Nephron progenitor cell (in vitro differentiated cells): ENCODE data around the gene SPARC.

Experiments used
- DNase-seq: peaks from one replicate; pipeline ENCODE4 v3.0.0; 2021
- H3K27ac Mint-ChIP-seq: 2 replicates; pipeline ENCODE4 v1.8.0; 2021; ENCODE audit warnings: mild to moderate bottlenecking, moderate library complexity, mixed read lengths
- H3K27me3 Mint-ChIP-seq: 2 replicates; pipeline ENCODE4 v1.8.0; 2021; ENCODE audit warnings: mild to moderate bottlenecking, low read depth, mixed read lengths; ENCODE audit not compliant: poor library complexity
- H3K36me3 Mint-ChIP-seq: 2 replicates; pipeline ENCODE4 v1.8.0; 2021; ENCODE audit warnings: low read depth, mixed read lengths
- H3K4me1 Mint-ChIP-seq: 2 replicates; pipeline ENCODE4 v1.8.0; 2021; ENCODE audit warnings: mixed read lengths
- H3K4me3 Mint-ChIP-seq: 2 replicates; pipeline ENCODE4 v1.8.0; 2021; ENCODE audit warnings: mild to moderate bottlenecking, moderate library complexity, mixed read lengths
- H3K9me3 Mint-ChIP-seq: 2 replicates; pipeline ENCODE4 v1.8.0; 2021; ENCODE audit warnings: mild to moderate bottlenecking, moderate library complexity, mixed read lengths
- CTCF ChIP-seq: fragments of 200-600 bp; sonication (generic); IDR thresholded peaks from 2 replicates; pipeline ENCODE4 v1.5.0; 2021; ENCODE audit warnings: antibody characterized with exemption

Gene SPARC

GRCh38 chr5:151672516-151672915 is 14.2 kb downstream of the SPARC start:
- TF ChIP-seq CTCF = no peak
- Mint-ChIP-seq H3K4me1 (peaks cover 59% of the 10 kb centered on the region), H3K36me3 (peaks cover 88% of the 10 kb centered on the region), H3K27ac (no peak overlapping the region), H3K9me3 (no peaks in the 10 kb centered on the region), H3K27me3 (no peaks in the 10 kb centered on the region), H3K4me3 (no peak overlapping the region)
- no peak for DNase-seq

GRCh38 chr5:151671950-151672349 is 14.8 kb downstream of the SPARC start:
- no peak for DNase-seq
- no peak overlapping the region for H3K4me3 Mint-ChIP-seq
- peaks cover 94% of the 10 kb centered on the region for H3K36me3 Mint-ChIP-seq
- no peaks in the 10 kb centered on the region for H3K9me3 Mint-ChIP-seq
- peak overlapping the region; percentile 83 for H3K27ac Mint-ChIP-seq
- peaks cover 53% of the 10 kb centered on the region for H3K4me1 Mint-ChIP-seq
- H3K27me3 Mint-ChIP-seq = no peaks in the 10 kb centered on the region
- TF ChIP-seq CTCF = no peak

- H3K36me3 Mint-ChIP-seq = peaks cover 95% of the 10 kb centered on the region
- H3K9me3 Mint-ChIP-seq = no peaks in the 10 kb centered on the region
- TF ChIP-seq CTCF = no peak
- H3K27me3 Mint-ChIP-seq = no peaks in the 10 kb centered on the region
- H3K4me1 Mint-ChIP-seq = peaks cover 45% of the 10 kb centered on the region
- peak overlapping the region; percentile 97 for H3K27ac Mint-ChIP-seq
- DNase-seq = no peak
- H3K4me3 Mint-ChIP-seq = no peak overlapping the region
These were observed 15.6 kb downstream of the SPARC start for GRCh38 chr5:151670953-151671636.

GRCh38 chr5:151670083-151670686 is 16.5 kb downstream of the SPARC start:
- no peak for TF ChIP-seq CTCF
- peak overlapping the region; percentile 97 for H3K27ac Mint-ChIP-seq
- no peak overlapping the region for H3K4me3 Mint-ChIP-seq
- no peaks in the 10 kb centered on the region for H3K9me3 Mint-ChIP-seq
- H3K36me3 Mint-ChIP-seq = peaks cover 91% of the 10 kb centered on the region
- no peak for DNase-seq
- H3K27me3 Mint-ChIP-seq = no peaks in the 10 kb centered on the region
- peaks cover 41% of the 10 kb centered on the region for H3K4me1 Mint-ChIP-seq

GRCh38 chr5:151667083-151667482 is 19.6 kb downstream of the SPARC start:
- no peak overlapping the region for H3K4me3 Mint-ChIP-seq
- H3K4me1 Mint-ChIP-seq = peaks cover 42% of the 10 kb centered on the region
- H3K36me3 Mint-ChIP-seq = peaks cover 92% of the 10 kb centered on the region
- no peaks in the 10 kb centered on the region for H3K27me3 Mint-ChIP-seq
- no peak for TF ChIP-seq CTCF
- no peaks in the 10 kb centered on the region for H3K9me3 Mint-ChIP-seq
- no peak overlapping the region for H3K27ac Mint-ChIP-seq
- DNase-seq = no peak

- no peak overlapping the region for H3K27ac Mint-ChIP-seq
- peaks cover 39% of the 10 kb centered on the region for H3K4me1 Mint-ChIP-seq
- peaks cover 78% of the 10 kb centered on the region for H3K36me3 Mint-ChIP-seq
- DNase-seq = no peak
- H3K9me3 Mint-ChIP-seq = no peaks in the 10 kb centered on the region
- H3K27me3 Mint-ChIP-seq = no peaks in the 10 kb centered on the region
- TF ChIP-seq CTCF = no peak
- no peak overlapping the region for H3K4me3 Mint-ChIP-seq
These were observed 21.1 kb downstream of the SPARC start for GRCh38 chr5:151665613-151666012.
